Panc1 (cell line): Measurements from ENCODE around the gene SUGCT. TPM values are rescaled to one million over a fixed set of nuclear protein-coding genes. Genes with fewer than 3 reads are reported as not detected.

Experiments used
- ATAC-seq: fragments of 200-7000 bp; cut with Tn5 transposase; 2 replicates; pipeline ENCODE4 v1.9.1; 2020; ENCODE audit warnings: mild to moderate bottlenecking, moderate library complexity
- BruUV-seq: library from RNA; stranded (reverse); fragments of 400-500 nt; replicated peaks from 2 replicates; lab custom pipeline; 2021; lab: Mats Ljungman, UMichigan
- CTCF ChIA-PET: fragments of 300-600 bp; sonication (Branson Sonifier 250); formaldehyde crosslinking; loops from one replicate; lab custom pipeline; 2022; ENCODE audit warnings: antibody characterized with exemption; lab: Charles Lee
- POLR2A ChIA-PET: fragments of 300-600 bp; sonication (Branson Sonifier 250); formaldehyde crosslinking; loops from one replicate; lab custom pipeline; 2022; ENCODE audit warnings: antibody characterized with exemption; lab: Charles Lee
- DNase-seq: peaks from one replicate; pipeline ENCODE4 v3.0.0-alpha.2; 2010; ENCODE audit warnings: low read depth, low spot score
- H3K27ac ChIP-seq: 2 replicates; pipeline ENCODE4 v1.5.1; 2011; ENCODE audit warnings: mild to moderate bottlenecking, low read length, inconsistent platforms
- H3K27me3 ChIP-seq: fragments of 200-500 bp; sonication (Bioruptor generic); 2 replicates; pipeline ENCODE4 v1.6.0; 2014; ENCODE audit warnings: low read length, inconsistent platforms; ENCODE audit not compliant: control insufficient read depth, insufficient read depth
- H3K36me3 ChIP-seq: fragments of 200-500 bp; sonication (Bioruptor generic); 2 replicates; pipeline ENCODE4 v1.5.1; 2014; ENCODE audit warnings: inconsistent platforms, mild to moderate bottlenecking, low read length, moderate library complexity; ENCODE audit not compliant: control insufficient read depth, insufficient read depth
- H3K4me1 ChIP-seq: 2 replicates; pipeline ENCODE4 v1.5.1; 2011; ENCODE audit warnings: inconsistent platforms, mild to moderate bottlenecking, low read length, moderate library complexity; ENCODE audit not compliant: control insufficient read depth, insufficient read depth
- H3K4me3 ChIP-seq, 2 experiments: 2 replicates each; pipeline ENCODE4 v1.5.1; 2011 to 2012; ENCODE audit warnings: low read depth in 2 of 2, low read length in 2 of 2, mild to moderate bottlenecking in 2 of 2, inconsistent platforms in 1 of 2, moderate library complexity in 1 of 2
- H3K9me3 ChIP-seq: fragments of 200-500 bp; sonication (Bioruptor generic); 2 replicates; pipeline ENCODE4 v1.5.1; 2014; ENCODE audit warnings: low read depth, mild to moderate bottlenecking, inconsistent platforms, low read length, moderate library complexity; ENCODE audit not compliant: control insufficient read depth, insufficient read depth
- CTCF ChIP-seq: fragments of 450-650 bp; IDR thresholded peaks from 2 replicates; pipeline ENCODE4 v1.5.1; 2017; ENCODE audit warnings: mild to moderate bottlenecking
- POLR2AphosphoS5 ChIP-seq: IDR thresholded peaks from 2 replicates; pipeline ENCODE4 v1.6.1; 2012; ENCODE audit warnings: mild to moderate bottlenecking, low read depth, low read length, moderate library complexity
- REST ChIP-seq, 2 experiments: IDR thresholded peaks; 2 replicates each; pipeline ENCODE4 v1.6.1; 2011 to 2012; ENCODE audit warnings: low read depth in 2 of 2, control low read depth in 1 of 2, low read length in 1 of 2, mild to moderate bottlenecking in 1 of 2, moderate library complexity in 1 of 2; ENCODE audit not compliant: insufficient read depth in 1 of 2
- SIN3A ChIP-seq: IDR thresholded peaks from 2 replicates; pipeline ENCODE4 v1.6.1; 2012; ENCODE audit warnings: low read depth, mild to moderate bottlenecking, low read length, moderate library complexity, borderline replicate concordance; ENCODE audit not compliant: insufficient read depth
- TCF7L2 ChIP-seq: IDR thresholded peaks from 2 replicates; pipeline ENCODE4 v1.6.1; 2011; ENCODE audit warnings: mild to moderate bottlenecking, low read depth, low read length, inconsistent platforms
- in situ Hi-C: cut with HindIII; loops from 2 replicates; pipeline ENCODE4 v1.10.0; 2016; ENCODE audit warnings: low sequenced_read_pairs, low pct_unique_long_range_greater_than_20kb
- intact Hi-C: fragments of 100-400 bp; cut with micrococcal nuclease; formaldehyde crosslinking; loops from one replicate; pipeline ENCODE4 v1.10.0; 2022; ENCODE audit not compliant: unreplicated experiment
- total RNA-seq: library from RNA; stranded (reverse); gene quantifications from one replicate; pipeline ENCODE4 v1.2.1, GENCODE V29; 2021; ENCODE audit not compliant: unreplicated experiment

Gene SUGCT
- total RNA-seq, 1 experiment from 2014 or later: 3.1 TPM

DNA sequence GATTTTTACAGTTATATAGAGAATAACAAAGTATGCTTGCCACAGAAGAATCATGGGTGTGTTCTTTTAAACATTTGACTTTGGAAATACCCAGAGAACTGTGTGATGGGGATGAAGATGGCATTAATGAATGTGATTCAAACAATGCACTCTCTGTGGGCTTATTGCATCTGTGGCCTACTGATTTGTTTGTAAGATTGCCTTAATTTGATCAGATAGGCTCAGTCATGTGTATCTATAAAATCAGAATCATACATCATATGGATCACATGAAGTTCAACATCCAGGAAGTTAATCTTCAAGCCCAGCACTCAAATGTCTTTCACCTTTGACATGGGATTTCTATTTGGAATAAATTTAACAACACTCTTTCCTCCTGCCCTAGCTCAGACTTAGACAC, 410.9 kb downstream of the SUGCT start:
- intact Hi-C loops: no loop called here
- CTCF ChIA-PET: no interaction called here
- H3K27ac ChIP-seq: no peak overlapping the region

DNA sequence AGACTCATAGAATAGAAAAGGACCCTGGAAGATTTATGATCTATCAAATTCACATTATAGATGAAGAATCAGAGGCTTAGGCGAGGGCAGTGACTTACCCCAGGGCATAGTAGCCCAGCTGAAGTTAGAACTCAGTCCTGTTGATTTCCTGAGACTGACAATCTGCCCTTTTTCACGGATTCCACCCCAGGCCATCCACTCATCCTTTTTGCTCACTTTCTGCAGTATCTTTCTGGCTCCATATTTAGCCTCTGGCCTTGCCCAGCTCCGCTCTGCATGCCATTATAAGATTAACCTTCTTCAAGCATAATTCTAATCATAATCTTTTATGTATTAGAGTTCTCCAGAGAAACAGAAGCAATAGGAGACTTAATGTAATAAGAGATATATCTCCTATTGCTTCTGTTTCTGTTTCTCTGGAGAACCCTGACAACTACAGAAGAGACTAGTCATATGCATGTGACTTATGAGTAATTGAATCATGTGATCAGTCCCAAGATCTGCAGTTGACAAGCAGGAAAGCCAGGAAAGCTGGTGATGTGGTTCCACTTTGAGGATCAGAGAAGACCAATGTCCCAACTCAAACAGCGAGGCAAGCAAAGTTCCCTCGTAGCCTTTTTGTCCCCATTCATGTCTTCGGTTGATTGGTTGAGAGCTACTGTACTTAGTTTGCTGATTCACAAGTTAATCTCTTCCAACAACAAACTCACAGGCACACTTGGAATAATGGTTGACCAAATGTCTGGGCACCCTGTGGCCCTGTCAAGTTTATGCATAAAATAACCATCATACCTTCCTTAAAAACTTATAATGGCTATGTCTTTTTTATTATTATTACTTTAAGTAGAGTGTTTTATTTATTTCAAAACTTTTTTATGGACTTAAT, 412.1 kb downstream of the SUGCT start:
- H3K36me3 ChIP-seq: no peaks in the 10 kb centered on the region
- ChIA-PET POLR2A (interaction anchor here (0.6 kb wide), 1 partner anchor 411 kb away, joined by 3 read pairs; no protein-coding TSS in a partner anchor), CTCF (no interaction called here)
- in situ Hi-C loops (no loop called here), intact Hi-C loops (no loop called here)
- no peaks in the 10 kb centered on the region for H3K27me3 ChIP-seq
- ATAC-seq (no peak), DNase-seq (no peak)
- no peak overlapping the region for H3K27ac ChIP-seq
- no peaks in the 10 kb centered on the region for H3K4me1 ChIP-seq
- H3K9me3 ChIP-seq: no peaks in the 10 kb centered on the region
- no peak overlapping the region for H3K4me3 ChIP-seq
- no TSS peak for BruUV-seq
- TF ChIP-seq POLR2AphosphoS5 (no peak), REST (IDR thresholded peaks at IDR 0.05; ENCODE audit: insufficient read depth in 1 of 2, low read depth in 2 of 2, low read length in 1 of 2) (no peak), TCF7L2 (no peak), CTCF (no peak)

More for the DNA sequence above, 410.9 kb downstream of the SUGCT start:
- H3K36me3 ChIP-seq: no peaks in the 10 kb centered on the region
- no peaks in the 10 kb centered on the region for H3K27me3 ChIP-seq
- BruUV-seq: no TSS peak
- no peaks in the 10 kb centered on the region for H3K9me3 ChIP-seq
- no peak for ATAC-seq
- no peak overlapping the region for H3K4me3 ChIP-seq
- DNase-seq: no peak
- no peaks in the 10 kb centered on the region for H3K4me1 ChIP-seq
- TF ChIP-seq SIN3A (no peak), CTCF (no peak), TCF7L2 (no peak), POLR2AphosphoS5 (no peak), REST (IDR thresholded peaks at IDR 0.05; ENCODE audit: insufficient read depth in 1 of 2, low read depth in 2 of 2, low read length in 1 of 2) (no peak)
- in situ Hi-C loops: no loop called here
- POLR2A ChIA-PET: no interaction called here
